Retinal pigment epithelial cell (primary cell): ENCODE results near the gene NEGR1.

Experiments
- DNase-seq: peaks from one replicate; pipeline ENCODE4 v3.0.0-alpha.2; 2010; ENCODE audit warnings: low read depth
- H3K4me3 ChIP-seq: 2 replicates; pipeline ENCODE4 v1.5.1; 2011; ENCODE audit warnings: mild to moderate bottlenecking, low read length, control low read depth, moderate library complexity
- CTCF ChIP-seq: conservative IDR thresholded peaks from 2 replicates; pipeline ENCODE4 v1.5.1; 2011; ENCODE audit warnings: low read depth, low read length, control low read depth, inconsistent platforms

The NEGR1 gene

GRCh38 chr1:71687376-71687775 is 595.0 kb downstream of the NEGR1 start:
- no peak for TF ChIP-seq CTCF
- H3K4me3 ChIP-seq = no peak overlapping the region
- no peak for DNase-seq

- no peak for TF ChIP-seq CTCF
- DNase-seq = no peak
- no peak overlapping the region for H3K4me3 ChIP-seq
Measured at GRCh38 chr1:71676979-71677925, 605.1 kb downstream of the NEGR1 start.

GRCh38 chr1:71668065-71668464 is 614.3 kb downstream of the NEGR1 start:
- no peak for TF ChIP-seq CTCF
- no peak overlapping the region for H3K4me3 ChIP-seq
- DNase-seq = no peak

GRCh38 chr1:71667216-71667615 is 615.1 kb downstream of the NEGR1 start:
- no peak for DNase-seq

GRCh38 chr1:71666609-71667008 is 615.7 kb downstream of the NEGR1 start:
- H3K4me3 ChIP-seq = no peak overlapping the region
- TF ChIP-seq CTCF = no peak
- DNase-seq = no peak

More at GRCh38 chr1:71667216-71667615, 615.1 kb downstream of the NEGR1 start:
- H3K4me3 ChIP-seq = no peak overlapping the region
- TF ChIP-seq CTCF = no peak

GRCh38 chr1:71660411-71660810 is 621.9 kb downstream of the NEGR1 start:
- H3K4me3 ChIP-seq = no peak overlapping the region
- no peak for DNase-seq
- TF ChIP-seq CTCF = no peak
